SU-DHL-6 (cell line): ENCODE measurements around the gene FOXC2.

Source experiments
- H2AFZ ChIP-seq: fragments of 200-600 bp; sonication (generic); 2 replicates; pipeline ENCODE4 v1.6.1; 2014; ENCODE audit warnings: low read depth, mild to moderate bottlenecking, moderate library complexity, mixed read lengths, antibody characterized with exemption, low read length; ENCODE audit not compliant: severe bottlenecking
- H3F3A ChIP-seq: fragments of 200-600 bp; shearing (Covaris generic); 2 replicates; pipeline ENCODE4 v1.6.0; 2016; ENCODE audit warnings: antibody characterized with exemption, mild to moderate bottlenecking; ENCODE audit not compliant: insufficient read depth
- H3K27ac ChIP-seq: fragments of 200-600 bp; sonication (generic); 2 replicates; pipeline ENCODE4 v1.5.1; 2016; ENCODE audit warnings: low read depth, mild to moderate bottlenecking, low read length, moderate library complexity, mixed read lengths
- H3K27me3 ChIP-seq: fragments of 200-600 bp; sonication (generic), shearing (Covaris generic); 2 replicates; pipeline ENCODE4 v1.6.0; 2014; ENCODE audit warnings: mild to moderate bottlenecking, low read length
- H3K36me3 ChIP-seq: fragments of 200-600 bp; sonication (generic); 2 replicates; pipeline ENCODE4 v1.6.1; 2014; ENCODE audit warnings: mild to moderate bottlenecking, low read length, mixed read lengths
- H3K4me2 ChIP-seq: fragments of 300-600, 200-600 bp; shearing (Covaris generic), sonication (generic); 2 replicates; pipeline ENCODE4 v1.6.0; 2014; ENCODE audit warnings: low read length, low read depth, mild to moderate bottlenecking; ENCODE audit not compliant: poor library complexity, severe bottlenecking
- H3K4me3 ChIP-seq: fragments of 200-600 bp; sonication (generic); 2 replicates; pipeline ENCODE4 v1.5.1; 2014; ENCODE audit warnings: antibody characterized with exemption, low read length, mild to moderate bottlenecking, mixed read lengths; ENCODE audit not compliant: insufficient read depth, poor library complexity, severe bottlenecking
- H3K79me2 ChIP-seq: fragments of 200-600 bp; sonication (generic); 2 replicates; pipeline ENCODE4 v1.6.1; 2014; ENCODE audit warnings: mild to moderate bottlenecking, low read length, moderate library complexity; ENCODE audit not compliant: insufficient read depth
- H3K9ac ChIP-seq: fragments of 200-600 bp; sonication (generic); 2 replicates; pipeline ENCODE4 v1.7.0; 2014; ENCODE audit warnings: mild to moderate bottlenecking, low read length
- H3K9me2 ChIP-seq: fragments of 200-600 bp; sonication (generic); replicated peaks from 2 replicates; pipeline ENCODE4 v1.6.1; 2014; ENCODE audit warnings: low read length; ENCODE audit not compliant: insufficient read depth
- H3K9me3 ChIP-seq: fragments of 200-600 bp; sonication (generic); 2 replicates; pipeline ENCODE4 v1.6.1; 2014; ENCODE audit warnings: low read length, mixed read lengths; ENCODE audit not compliant: insufficient read depth
- H4K20me1 ChIP-seq: fragments of 200-600 bp; sonication (generic); 2 replicates; pipeline ENCODE4 v1.6.1; 2014; ENCODE audit warnings: low read depth, mild to moderate bottlenecking, antibody characterized with exemption, low read length, moderate library complexity, mixed read lengths
- EZH2phosphoT487 ChIP-seq: fragments of 200-600 bp; sonication (generic), shearing (Covaris generic); conservative IDR thresholded peaks from 2 replicates; pipeline ENCODE4 v1.6.1; 2018; ENCODE audit warnings: mild to moderate bottlenecking, antibody characterized with exemption, low read length, moderate library complexity, mixed read lengths
- TF ChIP-seq, protein P1 (sequence below): fragments of 200-600 bp; sonication (generic); IDR thresholded peaks from one replicate; pipeline ENCODE4 v1.5.1; 2017; ENCODE audit warnings: antibody characterized with exemption, mild to moderate bottlenecking, low read length, moderate library complexity; ENCODE audit not compliant: insufficient read depth, poor library complexity, severe bottlenecking

Gene FOXC2

DNA sequence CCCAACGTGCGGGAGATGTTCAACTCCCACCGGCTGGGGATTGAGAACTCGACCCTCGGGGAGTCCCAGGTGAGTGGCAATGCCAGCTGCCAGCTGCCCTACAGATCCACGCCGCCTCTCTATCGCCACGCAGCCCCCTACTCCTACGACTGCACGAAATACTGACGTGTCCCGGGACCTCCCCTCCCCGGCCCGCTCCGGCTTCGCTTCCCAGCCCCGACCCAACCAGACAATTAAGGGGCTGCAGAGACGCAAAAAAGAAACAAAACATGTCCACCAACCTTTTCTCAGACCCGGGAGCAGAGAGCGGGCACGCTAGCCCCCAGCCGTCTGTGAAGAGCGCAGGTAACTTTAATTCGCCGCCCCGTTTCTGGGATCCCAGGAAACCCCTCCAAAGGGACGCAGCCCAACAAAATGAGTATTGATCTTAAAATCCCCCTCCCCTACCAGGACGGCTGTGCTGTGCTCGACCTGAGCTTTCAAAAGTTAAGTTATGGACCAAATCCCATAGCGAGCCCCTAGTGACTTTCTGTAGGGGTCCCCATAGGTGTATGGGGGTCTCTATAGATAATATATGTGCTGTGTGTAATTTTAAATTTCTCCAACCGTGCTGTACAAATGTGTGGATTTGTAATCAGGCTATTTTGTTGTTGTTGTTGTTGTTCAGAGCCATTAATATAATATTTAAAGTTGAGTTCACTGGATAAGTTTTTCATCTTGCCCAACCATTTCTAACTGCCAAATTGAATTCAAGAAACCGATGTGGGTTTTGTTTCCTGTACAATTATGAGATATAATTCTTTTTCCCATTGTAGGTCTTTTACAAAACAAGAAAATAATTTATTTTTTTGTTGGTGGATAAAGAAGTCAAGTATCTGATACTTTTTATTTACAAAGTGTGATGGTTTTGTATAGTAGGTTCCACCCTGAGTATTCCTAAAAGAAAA is 2.3 kb downstream of the FOXC2 start:
- H3K4me2 ChIP-seq: no peak overlapping the region
- H3K79me2 ChIP-seq: no peaks in the 10 kb centered on the region
- H3K27me3 ChIP-seq: no peaks in the 10 kb centered on the region
- no peak overlapping the region for H3K4me3 ChIP-seq
- no peaks in the 10 kb centered on the region for H3K36me3 ChIP-seq
- no peaks in the 10 kb centered on the region for H4K20me1 ChIP-seq
- H3K27ac ChIP-seq: no peak overlapping the region
- H3K9ac ChIP-seq: no peak overlapping the region
- H2AFZ ChIP-seq: no peak overlapping the region
- H3K9me3 ChIP-seq: no peaks in the 10 kb centered on the region
- H3F3A ChIP-seq: 0 out of 2 replicates have a peak, but pooled peaks cover 4% of the 10 kb centered on the region
- H3K9me2 ChIP-seq: no peaks in the 10 kb centered on the region
- no peak for TF ChIP-seq EZH2phosphoT487
- TF ChIP-seq, protein P1, sequence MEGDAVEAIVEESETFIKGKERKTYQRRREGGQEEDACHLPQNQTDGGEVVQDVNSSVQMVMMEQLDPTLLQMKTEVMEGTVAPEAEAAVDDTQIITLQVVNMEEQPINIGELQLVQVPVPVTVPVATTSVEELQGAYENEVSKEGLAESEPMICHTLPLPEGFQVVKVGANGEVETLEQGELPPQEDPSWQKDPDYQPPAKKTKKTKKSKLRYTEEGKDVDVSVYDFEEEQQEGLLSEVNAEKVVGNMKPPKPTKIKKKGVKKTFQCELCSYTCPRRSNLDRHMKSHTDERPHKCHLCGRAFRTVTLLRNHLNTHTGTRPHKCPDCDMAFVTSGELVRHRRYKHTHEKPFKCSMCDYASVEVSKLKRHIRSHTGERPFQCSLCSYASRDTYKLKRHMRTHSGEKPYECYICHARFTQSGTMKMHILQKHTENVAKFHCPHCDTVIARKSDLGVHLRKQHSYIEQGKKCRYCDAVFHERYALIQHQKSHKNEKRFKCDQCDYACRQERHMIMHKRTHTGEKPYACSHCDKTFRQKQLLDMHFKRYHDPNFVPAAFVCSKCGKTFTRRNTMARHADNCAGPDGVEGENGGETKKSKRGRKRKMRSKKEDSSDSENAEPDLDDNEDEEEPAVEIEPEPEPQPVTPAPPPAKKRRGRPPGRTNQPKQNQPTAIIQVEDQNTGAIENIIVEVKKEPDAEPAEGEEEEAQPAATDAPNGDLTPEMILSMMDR: no peak

DNA sequence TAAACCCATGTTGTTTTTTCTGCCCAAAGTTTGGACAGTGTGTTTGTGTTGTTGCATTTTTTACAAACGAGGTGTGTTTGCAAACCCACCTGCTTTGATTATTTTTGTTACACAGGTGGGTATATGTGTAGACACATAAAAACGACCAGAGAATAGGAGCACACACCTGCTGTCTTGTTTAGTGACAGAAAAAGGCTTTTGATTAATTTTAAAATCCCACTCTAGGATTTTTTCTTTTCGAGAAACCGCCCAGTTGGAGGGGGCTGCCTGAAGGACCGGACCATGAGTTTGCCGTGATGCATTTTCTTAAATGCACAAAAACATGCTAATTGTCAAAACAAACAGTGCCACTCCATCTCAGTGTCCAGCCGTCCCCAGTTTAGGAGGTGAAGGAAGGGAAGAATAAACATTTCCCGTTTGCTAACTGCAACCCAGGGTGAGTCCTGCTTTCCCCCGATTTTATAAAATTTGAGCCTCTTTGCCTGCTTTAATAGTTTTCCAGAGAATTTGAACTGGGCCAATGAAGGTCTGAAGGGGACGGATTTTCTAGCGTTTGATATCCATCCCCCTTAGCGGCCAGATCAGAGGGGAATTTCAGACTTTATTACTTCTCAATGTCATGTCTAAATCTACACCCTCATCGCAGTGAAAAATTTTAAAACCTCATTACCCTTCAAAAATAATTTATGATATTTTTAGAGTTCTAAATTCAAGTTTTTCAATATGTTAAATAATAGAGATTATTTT is 3.2 kb downstream of the FOXC2 start:
- Histone ChIP-seq H4K20me1 (no peaks in the 10 kb centered on the region), H3K36me3 (no peaks in the 10 kb centered on the region), H3K27ac (no peak overlapping the region), H3K27me3 (no peaks in the 10 kb centered on the region), H3K4me2 (peak overlapping the region; percentile 51), H3F3A (0 out of 2 replicates have a peak, but pooled peaks cover 4% of the 10 kb centered on the region), H3K9me3 (no peaks in the 10 kb centered on the region), H3K9ac (no peak overlapping the region), H3K9me2 (no peaks in the 10 kb centered on the region), H3K4me3 (no peak overlapping the region), H3K79me2 (no peaks in the 10 kb centered on the region), H2AFZ (no peak overlapping the region)
- no peak for TF ChIP-seq EZH2phosphoT487
- TF ChIP-seq, protein P1: no peak

DNA sequence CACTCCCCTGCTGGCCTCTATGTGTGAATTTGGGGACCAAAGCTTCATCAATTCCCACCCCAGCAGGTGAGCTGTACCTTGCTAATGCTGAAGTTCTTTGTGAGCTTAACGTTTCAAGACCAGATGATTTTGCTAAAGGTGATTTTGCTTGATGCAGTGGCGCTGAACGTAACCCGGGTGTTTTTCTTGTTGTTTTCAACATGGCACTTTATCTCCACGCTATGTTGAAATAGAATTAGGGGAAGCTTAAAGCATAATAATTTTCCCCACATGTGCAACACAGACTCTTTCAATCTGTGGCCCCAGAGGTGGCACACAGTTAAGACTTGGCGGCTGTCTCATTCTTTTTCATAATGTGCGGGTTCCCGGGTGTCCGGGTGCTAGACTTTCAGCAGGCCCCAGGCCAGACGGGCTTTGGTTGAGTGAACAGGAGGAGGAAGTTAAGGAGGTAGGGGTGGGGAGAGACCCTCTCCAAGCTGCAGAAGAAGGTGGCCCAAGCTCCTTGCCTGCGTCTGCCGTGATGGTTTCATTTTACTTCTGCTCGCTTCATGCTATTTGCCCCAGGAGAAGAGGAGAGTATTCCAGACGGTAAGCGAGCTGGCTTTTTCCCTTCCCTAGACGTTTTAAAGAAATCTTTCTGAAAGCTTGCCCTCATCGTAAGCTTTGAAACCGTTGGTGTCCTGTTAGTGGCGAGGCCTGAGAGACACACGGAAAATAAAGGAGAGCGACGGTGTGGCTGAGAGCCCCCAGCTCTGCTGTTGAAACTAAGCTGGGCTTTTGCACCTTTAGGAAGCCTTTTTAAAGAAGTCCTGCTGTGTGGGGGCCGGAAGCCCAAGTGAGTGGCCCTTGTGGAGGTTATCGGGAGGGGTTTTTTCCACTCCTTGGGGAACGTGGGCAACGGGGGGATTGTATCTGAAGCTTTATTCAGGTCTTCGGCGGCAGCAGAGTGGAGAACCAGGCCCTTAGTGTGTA is 4.2 kb downstream of the FOXC2 start:
- no peaks in the 10 kb centered on the region for H3K79me2 ChIP-seq
- no peaks in the 10 kb centered on the region for H3K9me2 ChIP-seq
- H3K27ac ChIP-seq: peak overlapping the region; percentile 41; the same call in 1 of the 2 replicates
- peak overlapping the region; percentile 52 for H2AFZ ChIP-seq
- H3K4me3 ChIP-seq: peak overlapping the region; percentile 22
- no peak for TF ChIP-seq EZH2phosphoT487
- TF ChIP-seq, protein P1: no peak
- H4K20me1 ChIP-seq: no peaks in the 10 kb centered on the region
- no peaks in the 10 kb centered on the region for H3K27me3 ChIP-seq
- peak overlapping the region; percentile 34 for H3K9ac ChIP-seq
- no peaks in the 10 kb centered on the region for H3K9me3 ChIP-seq
- 0 out of 2 replicates have a peak, but pooled peaks cover 4% of the 10 kb centered on the region for H3F3A ChIP-seq
- no peaks in the 10 kb centered on the region for H3K36me3 ChIP-seq
- peak overlapping the region; percentile 51 for H3K4me2 ChIP-seq
